GM21515 (cell line): ENCODE data around the gene RNF32.
A peak's percentile ranks its signal among the peaks of the same experiment; 100 is the strongest.
"Not testable (repeated sequence)": the region's sequence is repeated elsewhere in the genome, so short reads cannot be mapped to it uniquely, and the experiment has no call there.

Source experiments
- ATAC-seq: cut with Tn5 transposase; IDR thresholded peaks from one replicate; pipeline ENCODE4 v1.9.1; 2021; ENCODE audit not compliant: unreplicated experiment

RNF32 gene

DNA sequence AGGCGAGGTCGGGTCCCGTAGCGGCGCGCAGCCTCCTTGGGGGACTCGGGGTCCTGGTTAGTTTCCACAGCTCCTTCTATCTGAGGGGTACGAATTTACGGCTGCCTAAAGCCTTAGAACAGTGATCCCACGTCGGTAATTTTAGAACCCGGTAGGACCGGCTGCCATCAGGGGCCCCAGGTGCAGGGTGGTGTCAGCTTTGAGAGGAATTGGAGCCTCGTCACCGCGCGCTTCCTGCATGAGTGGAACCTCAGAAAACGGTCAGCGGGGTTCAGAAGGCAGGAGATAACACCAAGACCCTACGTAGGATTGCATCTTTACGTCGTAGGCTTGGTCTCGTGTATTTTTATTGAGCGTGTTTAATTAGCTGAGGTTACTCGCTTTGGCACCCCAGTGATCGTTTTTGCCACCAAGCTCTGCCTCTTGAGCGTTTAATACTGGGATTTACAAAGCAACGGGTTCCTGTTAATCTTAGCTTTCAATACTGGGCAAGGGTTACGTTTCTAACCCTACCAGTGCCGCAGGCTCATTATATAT, 443 bp downstream of the RNF32 start:
- peak; percentile 66 for ATAC-seq

DNA sequence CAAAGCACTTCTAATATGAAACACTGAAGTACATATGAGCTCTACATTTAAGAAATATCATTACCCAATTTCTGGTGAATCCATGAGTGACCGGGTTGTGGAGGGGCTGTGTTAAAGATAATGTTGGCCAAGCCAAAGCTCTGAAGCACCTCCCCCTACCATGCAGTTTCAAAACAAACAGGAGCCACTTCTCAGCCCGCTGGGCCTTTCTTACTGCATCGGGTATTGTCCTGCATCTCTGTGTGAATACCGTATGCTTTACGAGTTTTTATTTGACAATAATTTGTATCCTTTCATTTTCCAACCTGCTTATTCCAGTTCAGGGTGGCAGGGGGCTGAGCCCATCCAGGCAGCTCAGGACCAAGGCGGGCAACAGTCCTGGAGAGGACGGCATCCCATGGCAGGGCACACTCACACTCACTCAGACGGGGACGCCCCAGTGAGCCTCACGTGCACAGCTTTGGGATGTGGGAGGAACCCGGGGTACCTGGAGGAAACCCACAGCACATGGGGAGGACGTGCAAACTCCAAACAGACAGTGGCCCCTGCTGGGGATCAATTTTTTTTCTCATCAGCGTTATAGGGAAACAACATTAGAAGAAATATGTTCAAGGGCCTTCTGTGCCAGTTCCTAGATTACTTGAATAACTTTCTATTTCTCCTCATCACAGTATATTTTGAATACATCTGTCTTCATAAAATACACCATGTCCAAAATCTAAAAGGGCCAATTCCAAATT, 1.9 kb downstream of the RNF32 start:
- no peak for ATAC-seq

DNA sequence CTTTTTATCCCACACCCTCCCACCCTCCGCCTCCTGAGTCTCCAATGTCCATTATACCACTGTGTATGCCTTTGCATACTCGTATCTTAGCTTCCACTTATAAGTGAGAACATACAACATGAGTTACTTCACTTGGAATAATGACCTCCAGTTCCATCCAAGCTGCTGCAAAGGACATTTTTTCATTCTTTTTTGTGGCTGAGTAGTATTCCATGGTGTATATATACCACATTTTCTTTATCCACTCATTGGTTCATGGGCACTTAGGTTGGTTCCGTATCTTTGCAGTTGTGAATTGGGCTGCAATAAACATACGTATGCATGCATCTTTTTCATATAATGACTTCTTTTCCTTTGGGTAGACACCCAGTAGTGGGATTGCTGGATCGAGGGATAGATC, 6.8 kb downstream of the RNF32 start:
- ATAC-seq, result not testable (repeated sequence)

DNA sequence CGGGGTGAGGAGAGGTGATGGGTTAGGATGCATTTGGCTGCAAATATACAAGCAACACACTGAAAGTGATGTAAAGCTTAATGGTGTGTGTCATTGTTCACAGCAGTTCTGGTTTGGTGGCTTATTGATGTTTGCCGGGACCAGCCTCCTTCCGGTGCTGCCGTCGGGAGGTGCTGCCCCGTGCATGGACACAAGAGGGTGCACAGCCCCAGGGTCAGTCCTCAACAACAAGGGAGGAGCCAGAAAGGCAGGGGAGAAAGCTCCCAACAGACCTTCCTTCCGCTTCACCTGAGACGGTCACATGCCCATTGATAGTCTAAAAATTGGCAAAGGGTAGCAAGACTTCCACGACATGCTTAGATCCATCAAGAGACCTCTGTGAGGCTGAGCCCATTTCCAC, 9.5 kb downstream of the RNF32 start:
- ATAC-seq, result no peak

DNA sequence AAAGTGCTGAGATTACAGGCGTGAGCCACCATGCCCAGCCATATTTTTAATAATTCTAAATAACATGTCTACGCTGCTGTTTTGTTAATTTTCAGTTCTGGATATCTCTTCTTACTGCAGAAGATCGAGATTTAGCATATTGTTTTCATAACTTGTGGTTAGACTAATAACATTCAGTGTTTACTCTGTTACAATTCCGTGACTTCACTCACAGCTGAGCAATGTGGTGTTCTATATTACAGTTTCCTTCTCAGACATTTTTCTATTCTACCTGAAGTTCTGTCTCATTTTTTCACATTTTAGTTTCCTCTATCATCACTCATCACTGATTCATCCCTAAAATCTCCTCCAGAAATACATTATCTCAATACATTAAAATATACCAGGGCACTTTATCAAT, 10.9 kb downstream of the RNF32 start:
- ATAC-seq, result no peak

DNA sequence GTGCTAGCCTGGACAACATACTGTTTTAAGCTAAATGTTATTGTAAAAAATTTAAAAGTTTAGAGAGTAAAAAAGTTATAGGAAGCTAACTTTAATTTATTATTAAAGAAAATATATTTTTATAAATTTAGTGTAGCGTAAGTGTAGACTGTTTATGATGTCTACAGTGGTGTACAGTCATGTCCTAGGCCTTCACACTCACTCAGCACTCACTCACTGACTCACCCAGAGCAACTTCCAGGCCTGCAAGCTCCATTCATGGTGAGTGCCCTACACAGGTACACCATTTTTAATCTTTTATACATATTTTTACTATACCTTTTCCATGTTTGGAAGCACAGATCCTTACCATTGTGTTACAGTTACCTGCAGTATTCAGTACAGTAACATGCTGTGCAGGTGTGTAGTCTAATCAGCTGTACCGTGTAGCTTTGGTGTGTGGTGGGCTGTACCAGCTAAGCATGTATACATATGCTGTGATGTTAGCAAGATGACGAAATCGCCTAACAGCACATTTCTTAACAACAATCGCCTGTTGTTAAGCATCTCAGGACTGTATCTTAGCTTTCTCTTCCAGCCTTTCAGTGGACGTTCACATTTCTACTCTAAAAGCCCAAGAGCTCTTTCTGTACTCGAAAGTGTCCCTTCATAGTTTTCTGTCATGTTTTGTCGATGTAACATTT, 12.5 kb downstream of the RNF32 start:
- ATAC-seq, result no peak

DNA sequence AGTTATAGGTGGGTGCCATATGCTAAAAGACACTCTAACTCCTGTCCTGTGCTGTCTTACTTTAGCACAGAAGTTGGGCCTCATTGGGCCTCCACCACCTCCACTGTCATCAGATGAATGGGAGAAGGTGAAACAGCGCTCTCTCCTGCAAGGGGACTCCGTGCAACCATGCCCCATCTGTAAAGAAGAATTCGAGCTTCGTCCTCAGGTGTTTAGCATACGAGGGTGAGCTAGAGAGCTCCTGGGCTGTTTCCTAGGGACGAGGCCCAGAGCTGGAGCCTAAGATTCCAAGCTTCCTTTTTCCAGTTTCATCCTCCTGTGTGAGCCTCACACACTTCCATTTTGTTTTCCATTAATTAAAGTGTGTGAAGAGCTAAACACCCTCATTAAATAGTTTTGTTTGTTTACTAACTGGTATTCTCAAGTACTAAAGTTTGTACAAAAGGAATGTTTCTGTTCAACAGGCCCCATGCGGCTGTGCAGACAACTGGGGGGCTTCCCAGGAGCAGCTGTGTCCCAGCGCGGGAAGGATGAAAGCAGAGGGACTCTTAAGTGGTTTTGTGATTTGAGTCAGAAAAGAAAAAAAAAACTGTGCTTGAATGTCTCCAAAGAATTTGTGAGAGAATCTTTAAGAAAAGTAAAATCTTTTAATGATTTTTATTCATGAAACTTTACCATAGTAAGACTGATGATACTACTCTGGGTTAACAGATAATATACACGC, 14.1 kb downstream of the RNF32 start:
- ATAC-seq, result no peak

DNA sequence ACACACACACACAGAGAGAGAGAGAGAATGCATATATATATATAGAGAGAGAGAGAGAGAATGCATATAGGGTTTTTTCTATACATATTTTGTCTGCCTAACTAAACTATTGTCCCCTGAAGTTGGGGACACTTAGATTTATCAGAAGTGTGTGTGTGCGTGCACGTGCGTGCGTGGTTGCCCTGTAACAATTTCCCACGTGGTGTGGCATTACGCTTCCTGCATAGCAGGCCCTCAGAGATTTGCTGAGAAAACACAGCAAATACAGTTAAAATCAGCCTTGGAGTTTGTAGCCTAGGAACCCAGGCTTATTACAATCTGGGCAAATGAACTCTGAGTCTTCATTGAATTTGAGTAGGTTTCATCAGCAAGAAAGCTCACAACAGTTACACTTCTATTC, 14.7 kb downstream of the RNF32 start:
- no peak for ATAC-seq

DNA sequence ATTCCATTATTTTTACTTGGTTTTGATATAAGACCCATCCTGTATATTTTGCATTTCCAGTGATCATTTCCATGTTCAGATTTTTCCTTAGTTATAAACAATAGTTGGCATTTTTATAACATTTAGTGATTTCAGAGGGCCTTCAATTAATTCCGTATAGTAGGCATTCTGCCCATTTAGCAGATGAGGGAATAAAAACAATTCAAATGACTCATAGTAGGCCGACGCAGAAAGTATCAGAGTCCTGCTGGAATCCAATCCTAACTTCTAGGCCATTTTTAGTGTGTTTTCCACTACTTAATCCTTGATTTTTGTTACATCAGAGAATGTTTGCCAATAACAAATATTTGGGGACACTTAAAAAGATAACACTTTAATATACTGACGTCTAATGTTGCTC, 15.4 kb downstream of the RNF32 start:
- ATAC-seq, result no peak

DNA sequence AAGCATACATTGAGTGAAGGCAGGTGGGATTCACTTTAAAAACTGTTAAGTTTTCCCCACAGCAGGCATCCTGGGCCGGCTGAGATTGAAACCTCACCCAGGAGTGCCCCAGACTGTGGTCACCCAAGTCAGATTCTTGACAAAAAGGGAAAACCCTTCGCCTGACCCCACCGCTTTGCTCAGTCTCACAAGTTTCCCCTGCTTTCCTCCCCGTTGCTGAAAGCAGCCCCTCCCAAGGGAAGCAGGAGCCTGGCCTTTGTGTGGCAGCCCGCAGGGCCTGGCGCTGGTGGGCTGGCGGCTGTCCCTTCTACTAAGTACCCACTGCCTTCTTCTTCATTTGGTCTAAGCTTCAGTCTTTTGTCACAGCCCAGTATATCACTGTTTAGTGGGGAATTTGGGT, 16.0 kb downstream of the RNF32 start:
- ATAC-seq, result no peak

DNA sequence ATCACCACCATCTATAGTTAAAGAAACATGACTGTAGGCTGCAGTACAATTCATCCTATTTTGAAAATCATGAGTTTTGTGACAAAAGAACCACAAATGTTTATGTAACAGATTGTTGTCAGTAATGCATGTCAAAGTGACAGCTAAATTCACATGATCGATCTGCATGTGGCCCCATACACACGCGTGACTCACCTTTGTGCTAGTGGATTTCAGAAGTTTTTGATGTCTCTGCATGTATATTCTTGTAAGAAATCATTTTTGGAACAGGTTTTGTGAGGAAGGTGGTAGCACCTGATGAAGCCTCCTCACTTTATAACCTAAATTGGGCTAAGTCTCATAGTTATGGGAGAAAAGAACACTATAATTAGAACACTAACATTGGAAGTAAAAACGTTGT, 17.1 kb downstream of the RNF32 start:
- no peak for ATAC-seq

DNA sequence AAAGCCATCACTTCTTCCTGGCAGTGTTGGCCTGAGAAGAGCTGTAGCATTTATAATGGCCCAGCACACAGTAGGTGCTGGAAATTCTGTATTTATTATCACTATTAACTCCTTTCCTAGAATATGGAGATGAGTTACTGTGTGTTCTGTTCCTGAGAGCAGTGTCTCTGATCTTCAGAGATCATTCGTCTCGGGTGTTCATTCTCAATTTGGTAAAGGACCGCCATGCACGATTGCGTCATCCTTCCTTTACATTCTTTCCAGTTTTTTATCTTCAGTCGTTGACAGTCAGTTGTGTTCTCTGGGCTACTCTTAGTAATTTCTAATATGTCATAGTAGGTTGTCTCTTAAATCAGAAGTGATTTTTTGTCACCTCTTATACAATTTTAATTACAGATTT, 18.6 kb downstream of the RNF32 start:
- no peak for ATAC-seq

DNA sequence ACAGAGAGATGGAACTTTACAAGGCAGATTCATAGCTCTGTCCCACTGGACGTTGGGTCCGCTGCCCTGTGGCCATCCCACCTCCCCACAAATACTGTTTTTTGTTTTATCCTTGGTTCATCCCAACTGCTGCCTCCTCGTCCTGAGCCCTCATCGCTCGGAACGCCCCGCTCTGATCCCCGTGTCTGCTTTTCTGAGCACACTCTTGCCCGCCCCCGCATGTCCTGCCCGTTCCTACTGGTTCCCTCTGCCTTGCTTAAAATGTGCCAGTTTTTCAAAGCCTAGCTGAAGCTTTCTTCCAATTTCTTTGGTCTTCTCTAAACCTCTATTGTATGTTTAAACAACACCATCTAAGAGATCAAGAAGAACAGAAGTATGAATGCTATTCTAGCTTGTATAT, 19.4 kb downstream of the RNF32 start:
- no peak for ATAC-seq

DNA sequence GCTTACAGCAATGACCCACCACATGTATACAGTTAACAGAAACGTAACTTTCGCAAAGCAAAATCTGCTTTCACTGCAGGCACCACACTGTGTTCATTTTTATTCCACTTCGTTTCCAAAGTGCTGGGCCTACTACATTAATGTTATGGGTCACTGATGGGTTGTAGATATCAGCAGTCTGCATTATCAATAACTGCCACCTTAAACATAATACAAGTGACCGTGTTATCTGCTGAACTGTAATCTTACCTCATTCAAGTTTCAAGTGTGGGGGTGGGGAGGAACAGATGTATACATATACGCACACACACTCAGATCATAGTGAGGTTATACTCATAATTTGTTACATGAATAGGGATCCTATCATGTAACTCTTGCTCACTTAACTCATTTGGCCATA, 21.1 kb downstream of the RNF32 start:
- ATAC-seq, result no peak

DNA sequence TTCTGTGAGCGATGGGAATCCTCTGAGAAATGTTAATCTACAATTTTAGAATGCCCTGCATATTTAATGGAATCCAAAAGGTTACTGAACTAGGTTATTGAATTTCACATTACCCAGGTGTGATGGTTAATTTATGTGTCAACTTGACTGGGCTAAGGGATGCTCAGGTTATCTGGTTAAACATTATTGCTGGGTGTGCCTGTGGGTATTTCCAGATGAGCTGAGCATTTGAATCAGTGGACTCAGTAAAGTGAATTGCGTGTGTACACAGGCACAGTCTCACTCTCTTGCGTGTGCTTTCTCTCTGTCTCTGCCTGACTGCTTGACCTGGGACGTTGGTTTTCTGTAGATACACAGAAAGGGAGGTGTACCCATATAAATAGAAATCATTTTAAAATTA, 21.7 kb downstream of the RNF32 start:
- ATAC-seq, result no peak

DNA sequence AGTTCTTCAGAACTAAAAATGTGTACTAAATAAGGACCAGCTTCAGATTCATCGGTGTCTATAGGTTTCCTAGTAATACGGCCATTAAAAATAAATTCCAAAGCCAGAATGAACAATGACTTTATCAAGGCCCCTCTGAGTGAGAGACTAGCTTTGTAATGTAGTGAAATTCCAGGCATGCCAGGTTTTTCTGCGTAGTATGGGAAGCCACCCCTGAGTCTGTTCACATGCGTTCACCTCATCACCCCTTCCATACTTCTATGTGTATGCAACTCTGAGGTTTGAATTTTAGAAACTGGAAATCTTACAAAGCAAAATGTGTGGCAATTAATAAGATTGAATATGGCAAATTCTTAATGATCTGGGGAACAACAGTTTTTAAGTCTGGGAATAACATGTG, 24.5 kb downstream of the RNF32 start:
- no peak for ATAC-seq

DNA sequence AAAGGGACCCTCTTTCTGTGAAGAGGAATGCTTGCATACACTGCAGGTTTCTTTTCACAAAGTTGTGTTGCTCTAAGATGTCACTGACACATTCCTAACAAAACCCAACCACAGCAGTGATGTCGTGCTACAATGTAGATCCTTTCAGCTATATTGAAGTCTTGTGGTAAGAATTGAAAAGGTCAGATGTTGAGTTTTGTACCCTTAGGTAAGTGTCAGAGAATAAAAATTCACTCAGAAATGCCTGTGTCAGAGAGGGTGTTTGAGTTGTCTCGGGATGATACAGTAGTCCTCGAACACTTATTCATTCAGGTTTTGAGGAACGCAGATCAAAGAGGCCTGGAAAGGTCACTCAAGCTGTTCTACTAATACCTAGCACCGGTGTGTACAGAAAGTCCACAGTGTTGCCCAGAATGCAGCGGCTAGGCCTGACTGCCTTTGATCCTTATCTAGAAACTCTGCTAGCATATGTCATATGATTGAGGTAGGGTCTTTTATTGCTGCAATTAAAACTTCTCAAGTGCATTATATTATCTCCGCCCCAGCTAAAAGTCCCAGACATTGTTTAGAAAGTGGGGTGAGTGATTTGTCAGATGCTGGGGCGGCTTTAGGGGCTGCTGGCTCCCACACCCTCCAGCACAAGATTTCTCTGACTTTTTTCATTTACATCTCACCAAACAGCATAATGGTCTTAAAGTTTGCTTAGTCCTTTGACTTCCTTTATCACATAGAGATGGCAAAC, 26.0 kb downstream of the RNF32 start:
- no peak for ATAC-seq

DNA sequence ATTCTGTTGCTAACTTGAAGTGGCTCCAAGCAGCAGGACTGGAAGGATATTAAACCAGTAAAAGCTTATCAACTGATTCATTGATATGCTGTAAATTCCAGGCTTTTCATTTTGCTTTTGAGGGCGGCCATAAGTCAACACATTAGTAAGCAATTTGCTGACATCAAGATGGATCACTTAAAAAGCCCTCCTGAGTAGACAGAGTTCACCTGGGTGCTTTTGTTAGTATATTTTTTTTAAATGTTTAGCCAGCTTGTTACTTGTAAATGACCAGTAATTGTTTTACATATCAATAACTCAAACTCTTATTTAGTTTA, 26.5 kb downstream of the RNF32 start:
- no peak for ATAC-seq

DNA sequence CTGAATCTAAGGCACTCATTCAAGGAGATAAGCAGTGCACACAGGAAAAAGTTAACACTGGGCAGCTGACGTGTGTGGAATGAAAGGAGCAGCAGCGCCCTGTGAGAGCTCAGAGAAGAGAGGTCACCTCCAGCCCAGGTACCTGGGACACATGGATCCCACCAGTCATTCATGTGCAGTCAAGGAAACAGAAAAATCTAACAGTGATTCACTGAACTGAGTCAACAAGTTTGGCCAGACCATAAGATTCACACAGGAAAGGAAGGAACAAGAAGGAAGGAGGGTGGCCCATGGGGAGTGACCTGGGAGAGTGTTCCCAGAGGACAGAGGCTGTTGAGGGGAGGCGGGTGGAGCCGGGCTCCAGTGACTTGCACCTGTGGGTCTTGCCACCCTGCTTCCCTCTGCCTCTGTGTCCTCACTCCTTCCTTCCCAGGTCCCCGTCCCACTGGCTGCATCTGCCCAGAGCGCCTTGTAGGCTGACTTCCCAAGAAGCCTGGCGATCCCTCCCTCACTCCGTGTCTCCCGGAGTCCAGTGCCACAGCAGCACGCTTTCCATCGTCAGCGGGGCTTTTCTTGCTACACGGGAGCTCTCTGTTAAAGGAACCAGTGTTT, 27.7 kb downstream of the RNF32 start:
- ATAC-seq, result no peak

DNA sequence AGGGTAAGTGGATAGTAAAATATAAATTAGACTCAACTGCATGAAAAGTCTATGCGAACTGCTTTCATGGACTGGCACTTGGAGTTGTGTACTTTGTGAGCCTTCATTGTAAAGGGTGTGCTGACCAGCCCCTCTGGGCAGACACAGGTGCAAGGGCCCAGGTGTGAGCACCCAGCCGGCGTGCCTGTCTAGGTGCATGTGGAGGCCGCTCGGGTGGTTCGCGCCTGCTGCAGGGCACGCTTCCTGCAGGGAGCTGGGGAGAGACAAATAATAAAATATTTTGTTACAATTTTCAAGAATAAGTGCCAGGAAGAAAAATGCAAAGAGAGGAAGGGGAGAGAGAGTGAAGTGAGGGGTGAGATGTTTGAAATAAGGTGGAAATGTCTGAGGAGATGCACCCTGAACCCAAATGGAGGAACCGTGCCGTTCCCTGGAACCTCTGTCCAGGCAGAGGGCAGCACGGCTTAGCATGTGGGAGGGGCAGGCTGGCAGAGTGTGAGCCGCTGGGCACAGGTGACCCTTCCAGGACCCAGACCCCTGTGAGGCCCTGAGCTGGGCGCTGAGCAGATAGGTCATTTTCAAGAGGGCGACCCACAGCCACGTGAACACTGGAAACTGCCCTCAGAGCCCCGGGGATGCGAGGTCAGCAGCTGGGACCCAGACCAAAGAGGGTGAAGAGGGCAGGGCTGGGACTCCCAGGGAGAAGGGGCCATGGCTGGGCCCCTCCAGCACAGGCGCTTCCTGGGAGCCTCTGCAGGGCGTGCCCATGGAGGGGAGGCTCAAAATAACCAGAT, 28.7 kb downstream of the RNF32 start:
- ATAC-seq, result no peak
